Transverse colon (tissue), 4 donors: ENCODE results near the gene OBSL1.

Experiments used
- CTCF ChIP-seq, 5 experiments: fragments of 200-600 bp in 3 of 5; fragments of 450-650 bp in 2 of 5; sonication (generic) in 3 of 5; IDR thresholded peaks; 1 replicate in 2 of 5; 2 replicates in 3 of 5; pipeline ENCODE4 v1.5.1; 2016 to 2017; ENCODE audit warnings: antibody characterized with exemption in 5 of 5, inconsistent platforms in 3 of 5, mild to moderate bottlenecking in 2 of 5, moderate library complexity in 1 of 5
- EP300 ChIP-seq: sonication (generic); formaldehyde crosslinking; IDR thresholded peaks from one replicate; pipeline ENCODE4 v1.6.1; 2017; ENCODE audit warnings: antibody characterized with exemption, low read depth
- POLR2A ChIP-seq: fragments of 450-650 bp; IDR thresholded peaks from one replicate; pipeline ENCODE4 v1.6.1; 2016; ENCODE audit warnings: antibody characterized with exemption, mild to moderate bottlenecking, moderate library complexity
- POLR2AphosphoS5 ChIP-seq, 3 donors: sonication (generic); formaldehyde crosslinking; IDR thresholded peaks; one replicate each; pipeline ENCODE4 v1.6.1; 2016; ENCODE audit warnings: antibody characterized with exemption in 3 of 3

- TF ChIP-seq EP300 (no peak), CTCF (IDR thresholded peaks at IDR 0.05) (no peak), POLR2A (no peak), POLR2AphosphoS5 (IDR thresholded peaks at IDR 0.05) (no peak)
Observed at GRCh38 chr2:219520079-219520478, 51.3 kb downstream of the OBSL1 start.
